Sigmoid colon (tissue), 4 donors: Measurements from ENCODE around the gene ITGA7.

Experiments used
- POLR2A ChIP-seq, 2 donors: fragments of 450-650 bp; IDR thresholded peaks; one replicate each; pipeline ENCODE4 v1.6.1; 2016; ENCODE audit warnings: antibody characterized with exemption in 2 of 2, mild to moderate bottlenecking in 2 of 2, moderate library complexity in 2 of 2
- POLR2AphosphoS5 ChIP-seq, 4 donors: sonication (generic); formaldehyde crosslinking; IDR thresholded peaks; one replicate each; pipeline ENCODE4 v1.6.1; 2017; ENCODE audit warnings: antibody characterized with exemption in 4 of 4
- TF ChIP-seq, protein P1 (sequence below), 4 experiments: fragments of 450-650 bp in 3 of 4; fragments of 200-600 bp in 1 of 4; IDR thresholded peaks; one replicate each; pipeline ENCODE4 v1.5.1; 2016 to 2019; ENCODE audit warnings: antibody characterized with exemption in 4 of 4, mild to moderate bottlenecking in 3 of 4, moderate library complexity in 2 of 4

DNA sequence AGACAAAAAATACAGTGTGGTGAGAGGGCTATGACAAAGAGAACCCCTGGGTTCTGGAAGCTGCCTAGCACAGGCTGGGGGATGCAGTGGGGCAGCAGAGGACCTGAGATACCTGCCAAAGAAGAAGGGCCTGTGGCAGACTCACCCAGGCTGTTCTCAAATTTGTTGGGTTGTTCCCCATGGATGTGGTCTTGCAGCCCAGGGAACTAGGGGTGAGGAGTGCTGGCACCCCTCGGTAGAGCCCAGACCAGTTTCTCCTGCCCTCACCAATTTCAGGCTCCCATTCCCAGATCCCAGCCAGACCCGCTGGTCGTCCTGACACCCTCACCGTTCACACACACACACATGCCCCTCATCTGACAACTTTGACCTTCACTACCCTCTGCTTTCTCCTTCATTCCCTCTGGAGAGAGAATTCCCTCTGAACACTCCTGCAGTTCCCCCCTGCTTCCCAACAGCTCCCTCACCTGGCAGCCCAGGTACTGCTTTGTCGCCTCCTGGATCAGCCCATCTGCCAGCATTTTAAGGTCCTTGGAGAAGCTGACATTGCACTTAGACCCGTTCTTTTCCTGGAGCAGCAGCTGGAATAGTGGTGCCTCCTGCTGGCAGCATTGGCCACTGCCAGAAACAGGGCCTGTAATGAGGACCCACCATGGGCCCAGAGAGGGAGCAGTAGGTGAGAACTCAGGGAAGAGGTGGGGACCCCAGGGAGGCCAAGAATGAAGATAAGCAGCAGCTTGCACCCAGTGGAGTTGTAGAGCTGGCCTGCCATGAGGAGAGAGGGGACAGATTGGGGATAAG is 29.3 kb upstream of the ITGA7 start:
- TF ChIP-seq, protein P1, sequence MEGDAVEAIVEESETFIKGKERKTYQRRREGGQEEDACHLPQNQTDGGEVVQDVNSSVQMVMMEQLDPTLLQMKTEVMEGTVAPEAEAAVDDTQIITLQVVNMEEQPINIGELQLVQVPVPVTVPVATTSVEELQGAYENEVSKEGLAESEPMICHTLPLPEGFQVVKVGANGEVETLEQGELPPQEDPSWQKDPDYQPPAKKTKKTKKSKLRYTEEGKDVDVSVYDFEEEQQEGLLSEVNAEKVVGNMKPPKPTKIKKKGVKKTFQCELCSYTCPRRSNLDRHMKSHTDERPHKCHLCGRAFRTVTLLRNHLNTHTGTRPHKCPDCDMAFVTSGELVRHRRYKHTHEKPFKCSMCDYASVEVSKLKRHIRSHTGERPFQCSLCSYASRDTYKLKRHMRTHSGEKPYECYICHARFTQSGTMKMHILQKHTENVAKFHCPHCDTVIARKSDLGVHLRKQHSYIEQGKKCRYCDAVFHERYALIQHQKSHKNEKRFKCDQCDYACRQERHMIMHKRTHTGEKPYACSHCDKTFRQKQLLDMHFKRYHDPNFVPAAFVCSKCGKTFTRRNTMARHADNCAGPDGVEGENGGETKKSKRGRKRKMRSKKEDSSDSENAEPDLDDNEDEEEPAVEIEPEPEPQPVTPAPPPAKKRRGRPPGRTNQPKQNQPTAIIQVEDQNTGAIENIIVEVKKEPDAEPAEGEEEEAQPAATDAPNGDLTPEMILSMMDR (IDR thresholded peaks at IDR 0.05): peak in 3 of 4 experiments; percentile 61 to 84 (median 64)
- TF ChIP-seq POLR2A (IDR thresholded peaks at IDR 0.05): no peak
- no peak for TF ChIP-seq POLR2AphosphoS5 (IDR thresholded peaks at IDR 0.05)
